HEK293 (cell line): ENCODE results near the gene STUB1.

Experiments
- GLIS1 ChIP-seq: fragments of 450-650 bp; formaldehyde crosslinking; IDR thresholded peaks from 2 replicates; pipeline ENCODE4 v1.5.1; 2016; ENCODE audit warnings: missing biosample characterization, missing genetic modification characterization
- HOXD13 ChIP-seq: sonication (generic); formaldehyde crosslinking; IDR thresholded peaks from 2 replicates; pipeline ENCODE4 v1.8.0; 2022; ENCODE audit warnings: missing genetic modification reagents, borderline replicate concordance
- SP7 ChIP-seq: fragments of 450-650 bp; formaldehyde crosslinking; IDR thresholded peaks from 2 replicates; pipeline ENCODE4 v1.5.1; 2016; ENCODE audit warnings: missing biosample characterization, missing genetic modification characterization
- ZBTB8A ChIP-seq: fragments of 450-650 bp; formaldehyde crosslinking; IDR thresholded peaks from 2 replicates; pipeline ENCODE4 v1.5.1; 2016; ENCODE audit warnings: missing biosample characterization, missing genetic modification characterization
- ZNF114 ChIP-seq: fragments of 450-650 bp; formaldehyde crosslinking; IDR thresholded peaks from 2 replicates; pipeline ENCODE4 v1.5.0; 2017; ENCODE audit warnings: missing biosample characterization, missing genetic modification characterization
- ZNF221 ChIP-seq: fragments of 450-650 bp; formaldehyde crosslinking; IDR thresholded peaks from 2 replicates; pipeline ENCODE4 v1.5.1; 2017; ENCODE audit warnings: missing biosample characterization, missing genetic modification characterization, borderline replicate concordance
- ZNF266 ChIP-seq: fragments of 450-650 bp; formaldehyde crosslinking; IDR thresholded peaks from 2 replicates; pipeline ENCODE4 v1.5.1; 2016; ENCODE audit warnings: missing biosample characterization, missing genetic modification characterization, low read depth
- ZNF366 ChIP-seq: fragments of 450-650 bp; formaldehyde crosslinking; conservative IDR thresholded peaks from 2 replicates; pipeline ENCODE4 v1.5.1; 2016; ENCODE audit warnings: missing biosample characterization, missing genetic modification characterization
- ZNF37A ChIP-seq: fragments of 450-650 bp; IDR thresholded peaks from 2 replicates; pipeline ENCODE4 v1.5.1; 2018; ENCODE audit warnings: missing biosample characterization, missing genetic modification characterization
- ZNF473 ChIP-seq: fragments of 450-650 bp; formaldehyde crosslinking; IDR thresholded peaks from 2 replicates; pipeline ENCODE4 v1.5.1; 2017; ENCODE audit warnings: missing biosample characterization, missing genetic modification characterization
- ZNF48 ChIP-seq: fragments of 450-650 bp; formaldehyde crosslinking; IDR thresholded peaks from 2 replicates; pipeline ENCODE4 v1.5.1; 2016; ENCODE audit warnings: missing biosample characterization, missing genetic modification characterization
- ZNF501 ChIP-seq: fragments of 450-650 bp; formaldehyde crosslinking; IDR thresholded peaks from 2 replicates; pipeline ENCODE4 v1.5.1; 2016; ENCODE audit warnings: missing biosample characterization, missing genetic modification characterization
- ZNF510 ChIP-seq: fragments of 450-650 bp; formaldehyde crosslinking; IDR thresholded peaks from 2 replicates; pipeline ENCODE4 v1.5.1; 2018; ENCODE audit warnings: mild to moderate bottlenecking, missing genetic modification characterization, missing biosample characterization; ENCODE audit not compliant: insufficient replicate concordance
- ZNF521 ChIP-seq: fragments of 450-650 bp; formaldehyde crosslinking; IDR thresholded peaks from 2 replicates; pipeline ENCODE4 v1.5.1; 2017; ENCODE audit warnings: missing biosample characterization, mild to moderate bottlenecking, missing genetic modification characterization
- ZNF529 ChIP-seq: fragments of 450-650 bp; formaldehyde crosslinking; IDR thresholded peaks from 2 replicates; pipeline ENCODE4 v1.5.1; 2017; ENCODE audit warnings: missing genetic modification characterization, missing biosample characterization; ENCODE audit not compliant: insufficient replicate concordance
- ZNF623 ChIP-seq: fragments of 450-650 bp; formaldehyde crosslinking; IDR thresholded peaks from 2 replicates; pipeline ENCODE4 v1.5.1; 2016; ENCODE audit warnings: missing biosample characterization, missing genetic modification characterization
- ZNF677 ChIP-seq: fragments of 450-650 bp; IDR thresholded peaks from 2 replicates; pipeline ENCODE4 v1.5.0; 2018; ENCODE audit warnings: missing biosample characterization, mild to moderate bottlenecking, missing genetic modification characterization, moderate library complexity
- ZXDB ChIP-seq: fragments of 450-650 bp; formaldehyde crosslinking; IDR thresholded peaks from 2 replicates; pipeline ENCODE4 v1.5.1; 2016; ENCODE audit warnings: missing biosample characterization, missing genetic modification characterization
- TF ChIP-seq, protein P1 (sequence below): fragments of 450-650 bp; formaldehyde crosslinking; IDR thresholded peaks from 2 replicates; pipeline ENCODE4 v1.5.1; 2016; ENCODE audit warnings: missing biosample characterization, missing genetic modification characterization, borderline replicate concordance
- TF ChIP-seq, protein P2 (sequence below): fragments of 450-650 bp; formaldehyde crosslinking; IDR thresholded peaks from 2 replicates; pipeline ENCODE4 v1.5.1; 2016; ENCODE audit warnings: missing biosample characterization, missing genetic modification characterization
- TF ChIP-seq, protein P3 (sequence below): fragments of 450-650 bp; formaldehyde crosslinking; IDR thresholded peaks from 2 replicates; pipeline ENCODE4 v1.5.1; 2016; ENCODE audit warnings: missing biosample characterization, missing genetic modification characterization
- TF ChIP-seq, protein P4 (sequence below): fragments of 450-650 bp; formaldehyde crosslinking; IDR thresholded peaks from 2 replicates; pipeline ENCODE4 v1.5.1; 2016; ENCODE audit warnings: missing biosample characterization, missing genetic modification characterization
- TF ChIP-seq, protein P5 (sequence below): fragments of 450-650 bp; formaldehyde crosslinking; IDR thresholded peaks from 2 replicates; pipeline ENCODE4; 2016; ENCODE audit warnings: missing biosample characterization, missing genetic modification characterization
- TF ChIP-seq, protein P6 (sequence below): fragments of 450-650 bp; formaldehyde crosslinking; IDR thresholded peaks from 2 replicates; pipeline ENCODE4 v1.5.1; 2016; ENCODE audit warnings: missing biosample characterization, missing genetic modification characterization, borderline replicate concordance

STUB1 gene

DNA sequence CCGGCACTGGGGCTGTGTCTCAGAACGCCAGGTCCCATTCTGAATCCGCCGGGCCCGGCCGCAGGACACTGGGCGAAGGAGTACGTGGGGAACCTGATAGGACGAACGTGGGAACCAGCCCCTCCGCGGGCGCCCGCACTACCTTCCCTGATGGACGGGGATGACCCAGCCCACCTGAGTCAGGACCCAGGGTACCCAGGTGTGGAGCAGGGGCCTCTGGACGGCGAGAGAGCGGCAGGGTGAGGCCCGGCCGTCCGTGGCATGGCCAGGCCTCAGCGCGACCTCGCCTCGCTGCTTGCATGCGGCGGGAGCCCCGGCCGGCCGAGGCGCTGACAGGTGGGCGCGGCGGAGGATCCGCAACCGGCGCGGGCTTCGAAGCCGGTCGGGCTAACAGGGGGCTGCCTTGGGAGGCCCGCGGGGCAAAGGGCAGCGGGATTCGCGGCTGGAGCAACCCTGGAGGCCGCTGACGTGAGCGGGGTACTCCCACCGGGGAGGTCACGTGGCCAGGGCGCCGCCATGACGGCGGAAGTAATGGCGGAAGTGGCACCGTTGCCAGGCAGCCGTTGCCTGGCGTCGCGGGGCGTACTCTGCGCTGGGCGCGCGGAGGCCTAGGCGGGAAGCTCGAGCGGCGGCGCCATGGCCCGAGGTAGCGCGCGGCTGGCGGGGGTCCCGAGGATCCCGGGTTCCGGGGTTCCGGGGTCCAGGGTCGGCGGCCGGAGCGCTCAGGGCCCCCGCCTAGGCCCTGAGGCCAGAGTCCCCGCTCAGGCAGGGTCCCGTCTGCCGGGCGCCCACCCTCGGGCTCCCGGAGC, 31.2 kb upstream of the STUB1 start, which contains the start of gene WDR90 (continued):
- TF ChIP-seq ZBTB8A (tag by site-specific recombination) (peak; percentile 94), ZNF366 (no peak), ZNF114 (tag by site-specific recombination) (no peak), ZNF521 (tag by site-specific recombination) (no peak), ZNF677 (tag by site-specific recombination) (no peak), ZNF221 (tag by site-specific recombination) (no peak), ZXDB (tag by site-specific recombination) (peak; percentile 83), ZNF501 (0 out of 2 replicates have a peak, but pooled peaks have one; percentile 28), ZNF510 (tag by site-specific recombination) (no peak), HOXD13 (CRISPR knock-in tag) (no peak), ZNF623 (tag by site-specific recombination) (no peak), ZNF48 (tag by site-specific recombination) (no peak), SP7 (0 out of 2 replicates have a peak, but pooled peaks have one; percentile 39), GLIS1 (tag by site-specific recombination) (peak; percentile 97), ZNF529 (no peak), ZNF266 (tag by site-specific recombination) (no peak), ZNF473 (tag by site-specific recombination) (no peak), ZNF37A (tag by site-specific recombination) (no peak)
- TF ChIP-seq, protein P1, sequence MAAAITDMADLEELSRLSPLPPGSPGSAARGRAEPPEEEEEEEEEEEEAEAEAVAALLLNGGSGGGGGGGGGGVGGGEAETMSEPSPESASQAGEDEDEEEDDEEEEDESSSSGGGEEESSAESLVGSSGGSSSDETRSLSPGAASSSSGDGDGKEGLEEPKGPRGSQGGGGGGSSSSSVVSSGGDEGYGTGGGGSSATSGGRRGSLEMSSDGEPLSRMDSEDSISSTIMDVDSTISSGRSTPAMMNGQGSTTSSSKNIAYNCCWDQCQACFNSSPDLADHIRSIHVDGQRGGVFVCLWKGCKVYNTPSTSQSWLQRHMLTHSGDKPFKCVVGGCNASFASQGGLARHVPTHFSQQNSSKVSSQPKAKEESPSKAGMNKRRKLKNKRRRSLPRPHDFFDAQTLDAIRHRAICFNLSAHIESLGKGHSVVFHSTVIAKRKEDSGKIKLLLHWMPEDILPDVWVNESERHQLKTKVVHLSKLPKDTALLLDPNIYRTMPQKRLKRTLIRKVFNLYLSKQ (tag by site-specific recombination): no peak
- TF ChIP-seq, protein P2, sequence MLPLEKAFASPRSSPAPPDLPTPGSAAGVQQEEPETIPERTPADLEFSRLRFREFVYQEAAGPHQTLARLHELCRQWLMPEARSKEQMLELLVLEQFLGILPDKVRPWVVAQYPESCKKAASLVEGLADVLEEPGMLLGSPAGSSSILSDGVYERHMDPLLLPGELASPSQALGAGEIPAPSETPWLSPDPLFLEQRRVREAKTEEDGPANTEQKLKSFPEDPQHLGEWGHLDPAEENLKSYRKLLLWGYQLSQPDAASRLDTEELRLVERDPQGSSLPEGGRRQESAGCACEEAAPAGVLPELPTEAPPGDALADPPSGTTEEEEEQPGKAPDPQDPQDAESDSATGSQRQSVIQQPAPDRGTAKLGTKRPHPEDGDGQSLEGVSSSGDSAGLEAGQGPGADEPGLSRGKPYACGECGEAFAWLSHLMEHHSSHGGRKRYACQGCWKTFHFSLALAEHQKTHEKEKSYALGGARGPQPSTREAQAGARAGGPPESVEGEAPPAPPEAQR (tag by site-specific recombination): no peak
- TF ChIP-seq, protein P3, sequence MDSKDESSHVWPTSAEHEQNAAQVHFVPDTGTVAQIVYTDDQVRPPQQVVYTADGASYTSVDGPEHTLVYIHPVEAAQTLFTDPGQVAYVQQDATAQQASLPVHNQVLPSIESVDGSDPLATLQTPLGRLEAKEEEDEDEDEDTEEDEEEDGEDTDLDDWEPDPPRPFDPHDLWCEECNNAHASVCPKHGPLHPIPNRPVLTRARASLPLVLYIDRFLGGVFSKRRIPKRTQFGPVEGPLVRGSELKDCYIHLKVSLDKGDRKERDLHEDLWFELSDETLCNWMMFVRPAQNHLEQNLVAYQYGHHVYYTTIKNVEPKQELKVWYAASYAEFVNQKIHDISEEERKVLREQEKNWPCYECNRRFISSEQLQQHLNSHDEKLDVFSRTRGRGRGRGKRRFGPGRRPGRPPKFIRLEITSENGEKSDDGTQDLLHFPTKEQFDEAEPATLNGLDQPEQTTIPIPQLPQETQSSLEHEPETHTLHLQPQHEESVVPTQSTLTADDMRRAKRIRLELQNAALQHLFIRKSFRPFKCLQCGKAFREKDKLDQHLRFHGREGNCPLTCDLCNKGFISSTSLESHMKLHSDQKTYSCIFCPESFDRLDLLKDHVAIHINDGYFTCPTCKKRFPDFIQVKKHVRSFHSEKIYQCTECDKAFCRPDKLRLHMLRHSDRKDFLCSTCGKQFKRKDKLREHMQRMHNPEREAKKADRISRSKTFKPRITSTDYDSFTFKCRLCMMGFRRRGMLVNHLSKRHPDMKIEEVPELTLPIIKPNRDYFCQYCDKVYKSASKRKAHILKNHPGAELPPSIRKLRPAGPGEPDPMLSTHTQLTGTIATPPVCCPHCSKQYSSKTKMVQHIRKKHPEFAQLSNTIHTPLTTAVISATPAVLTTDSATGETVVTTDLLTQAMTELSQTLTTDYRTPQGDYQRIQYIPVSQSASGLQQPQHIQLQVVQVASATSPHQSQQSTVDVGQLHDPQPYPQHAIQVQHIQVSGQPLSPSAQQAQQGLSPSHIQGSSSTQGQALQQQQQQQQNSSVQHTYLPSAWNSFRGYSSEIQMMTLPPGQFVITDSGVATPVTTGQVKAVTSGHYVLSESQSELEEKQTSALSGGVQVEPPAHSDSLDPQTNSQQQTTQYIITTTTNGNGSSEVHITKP (tag by site-specific recombination): no peak
- TF ChIP-seq, protein P4, sequence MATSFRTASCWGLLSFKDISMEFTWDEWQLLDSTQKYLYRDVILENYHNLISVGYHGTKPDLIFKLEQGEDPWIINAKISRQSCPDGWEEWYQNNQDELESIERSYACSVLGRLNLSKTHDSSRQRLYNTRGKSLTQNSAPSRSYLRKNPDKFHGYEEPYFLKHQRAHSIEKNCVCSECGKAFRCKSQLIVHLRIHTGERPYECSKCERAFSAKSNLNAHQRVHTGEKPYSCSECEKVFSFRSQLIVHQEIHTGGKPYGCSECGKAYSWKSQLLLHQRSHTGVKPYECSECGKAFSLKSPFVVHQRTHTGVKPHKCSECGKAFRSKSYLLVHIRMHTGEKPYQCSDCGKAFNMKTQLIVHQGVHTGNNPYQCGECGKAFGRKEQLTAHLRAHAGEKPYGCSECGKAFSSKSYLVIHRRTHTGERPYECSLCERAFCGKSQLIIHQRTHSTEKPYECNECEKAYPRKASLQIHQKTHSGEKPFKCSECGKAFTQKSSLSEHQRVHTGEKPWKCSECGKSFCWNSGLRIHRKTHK (tag by site-specific recombination): no peak
- TF ChIP-seq, protein P5, sequence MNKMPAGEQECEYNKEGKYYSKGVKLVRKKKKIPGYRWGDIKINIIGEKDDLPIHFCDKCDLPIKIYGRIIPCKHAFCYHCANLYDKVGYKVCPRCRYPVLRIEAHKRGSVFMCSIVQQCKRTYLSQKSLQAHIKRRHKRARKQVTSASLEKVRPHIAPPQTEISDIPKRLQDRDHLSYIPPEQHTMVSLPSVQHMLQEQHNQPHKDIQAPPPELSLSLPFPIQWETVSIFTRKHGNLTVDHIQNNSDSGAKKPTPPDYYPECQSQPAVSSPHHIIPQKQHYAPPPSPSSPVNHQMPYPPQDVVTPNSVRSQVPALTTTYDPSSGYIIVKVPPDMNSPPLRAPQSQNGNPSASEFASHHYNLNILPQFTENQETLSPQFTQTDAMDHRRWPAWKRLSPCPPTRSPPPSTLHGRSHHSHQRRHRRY (tag by site-specific recombination): no peak
- TF ChIP-seq, protein P6, sequence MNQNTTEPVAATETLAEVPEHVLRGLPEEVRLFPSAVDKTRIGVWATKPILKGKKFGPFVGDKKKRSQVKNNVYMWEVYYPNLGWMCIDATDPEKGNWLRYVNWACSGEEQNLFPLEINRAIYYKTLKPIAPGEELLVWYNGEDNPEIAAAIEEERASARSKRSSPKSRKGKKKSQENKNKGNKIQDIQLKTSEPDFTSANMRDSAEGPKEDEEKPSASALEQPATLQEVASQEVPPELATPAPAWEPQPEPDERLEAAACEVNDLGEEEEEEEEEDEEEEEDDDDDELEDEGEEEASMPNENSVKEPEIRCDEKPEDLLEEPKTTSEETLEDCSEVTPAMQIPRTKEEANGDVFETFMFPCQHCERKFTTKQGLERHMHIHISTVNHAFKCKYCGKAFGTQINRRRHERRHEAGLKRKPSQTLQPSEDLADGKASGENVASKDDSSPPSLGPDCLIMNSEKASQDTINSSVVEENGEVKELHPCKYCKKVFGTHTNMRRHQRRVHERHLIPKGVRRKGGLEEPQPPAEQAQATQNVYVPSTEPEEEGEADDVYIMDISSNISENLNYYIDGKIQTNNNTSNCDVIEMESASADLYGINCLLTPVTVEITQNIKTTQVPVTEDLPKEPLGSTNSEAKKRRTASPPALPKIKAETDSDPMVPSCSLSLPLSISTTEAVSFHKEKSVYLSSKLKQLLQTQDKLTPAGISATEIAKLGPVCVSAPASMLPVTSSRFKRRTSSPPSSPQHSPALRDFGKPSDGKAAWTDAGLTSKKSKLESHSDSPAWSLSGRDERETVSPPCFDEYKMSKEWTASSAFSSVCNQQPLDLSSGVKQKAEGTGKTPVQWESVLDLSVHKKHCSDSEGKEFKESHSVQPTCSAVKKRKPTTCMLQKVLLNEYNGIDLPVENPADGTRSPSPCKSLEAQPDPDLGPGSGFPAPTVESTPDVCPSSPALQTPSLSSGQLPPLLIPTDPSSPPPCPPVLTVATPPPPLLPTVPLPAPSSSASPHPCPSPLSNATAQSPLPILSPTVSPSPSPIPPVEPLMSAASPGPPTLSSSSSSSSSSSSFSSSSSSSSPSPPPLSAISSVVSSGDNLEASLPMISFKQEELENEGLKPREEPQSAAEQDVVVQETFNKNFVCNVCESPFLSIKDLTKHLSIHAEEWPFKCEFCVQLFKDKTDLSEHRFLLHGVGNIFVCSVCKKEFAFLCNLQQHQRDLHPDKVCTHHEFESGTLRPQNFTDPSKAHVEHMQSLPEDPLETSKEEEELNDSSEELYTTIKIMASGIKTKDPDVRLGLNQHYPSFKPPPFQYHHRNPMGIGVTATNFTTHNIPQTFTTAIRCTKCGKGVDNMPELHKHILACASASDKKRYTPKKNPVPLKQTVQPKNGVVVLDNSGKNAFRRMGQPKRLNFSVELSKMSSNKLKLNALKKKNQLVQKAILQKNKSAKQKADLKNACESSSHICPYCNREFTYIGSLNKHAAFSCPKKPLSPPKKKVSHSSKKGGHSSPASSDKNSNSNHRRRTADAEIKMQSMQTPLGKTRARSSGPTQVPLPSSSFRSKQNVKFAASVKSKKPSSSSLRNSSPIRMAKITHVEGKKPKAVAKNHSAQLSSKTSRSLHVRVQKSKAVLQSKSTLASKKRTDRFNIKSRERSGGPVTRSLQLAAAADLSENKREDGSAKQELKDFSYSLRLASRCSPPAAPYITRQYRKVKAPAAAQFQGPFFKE (tag by site-specific recombination): no peak
